ENCODE data around the gene FALEC.

The FALEC gene

GRCh38 chr1:150546294-150546937, 30.9 kb downstream of the FALEC start:
- Histone ChIP-seq H3K4me2 (ENCODE audit: insufficient read depth, low read length) (no peak overlapping the region), H3K4me3 (ENCODE audit: low read depth in 1 of 2, low read length in 2 of 2) (no peak overlapping the region), H4K20me1 (ENCODE audit: insufficient read depth, low read length) (no peaks in the 10 kb centered on the region), H3K9me3 (ENCODE audit: insufficient read depth, low read length, severe bottlenecking) (no peaks in the 10 kb centered on the region), H3K36me3 (ENCODE audit: insufficient read depth, low read length) (no peaks in the 10 kb centered on the region), H3K27me3 (ENCODE audit: insufficient read depth, low read length, poor library complexity) (peaks cover 11% of the 10 kb centered on the region), H2AFZ (ENCODE audit: low read depth, low read length) (no peak overlapping the region), H3K79me2 (ENCODE audit: insufficient read depth, low read length) (no peaks in the 10 kb centered on the region), H3K27ac (ENCODE audit: low read length) (no peak overlapping the region), H3K4me1 (ENCODE audit: insufficient read depth, low read length) (0 out of 2 replicates have a peak, but pooled peaks cover 3% of the 10 kb centered on the region), H3K9ac (ENCODE audit: low read depth, low read length) (no peak overlapping the region)
- TF ChIP-seq EZH2 (IDR thresholded peaks at IDR 0.05; ENCODE audit: borderline replicate concordance, low read depth, low read length, severe bottlenecking) = no peak
- TF ChIP-seq CTCF (IDR thresholded peaks at IDR 0.05; ENCODE audit: borderline replicate concordance, extremely low read depth, low read length, poor library complexity, severe bottlenecking) = no peak
- ATAC-seq (ENCODE audit: insufficient read depth, low read depth) (no peak), DNase-seq (no peak)

GRCh38 chr1:150548324-150548631, 32.7 kb downstream of the FALEC start:
- Histone ChIP-seq H3K4me2 (ENCODE audit: insufficient read depth, low read length) (no peak overlapping the region), H2AFZ (ENCODE audit: low read depth, low read length) (no peak overlapping the region)

GRCh38 chr1:150548632-150549495, 33.3 kb downstream of the FALEC start, which contains the start of gene ADAMTSL4:
Gene ADAMTSL4 (plus strand): TSS chr1:150549408. CDS start chr1:150552289, 2,881 bp downstream.
- Histone ChIP-seq H3K9me3 (ENCODE audit: insufficient read depth, low read length, severe bottlenecking) (no peaks in the 10 kb centered on the region), H3K79me2 (ENCODE audit: insufficient read depth, low read length) (no peaks in the 10 kb centered on the region), H3K27me3 (ENCODE audit: insufficient read depth, low read length, poor library complexity) (peaks cover 11% of the 10 kb centered on the region), H3K4me1 (ENCODE audit: insufficient read depth, low read length) (peaks cover 6% of the 10 kb centered on the region; the same call in 1 of the 2 replicates), H4K20me1 (ENCODE audit: insufficient read depth, low read length) (no peaks in the 10 kb centered on the region), H3K4me2 (ENCODE audit: insufficient read depth, low read length) (no peak within 1 kb of the TSS), H2AFZ (ENCODE audit: low read depth, low read length) (no peak within 1 kb of the TSS), H3K36me3 (ENCODE audit: insufficient read depth, low read length) (no peaks in the 10 kb centered on the region), H3K4me3 (ENCODE audit: low read depth in 1 of 2, low read length in 2 of 2) (no peak within 1 kb of the TSS), H3K9ac (ENCODE audit: low read depth, low read length) (no peak within 1 kb of the TSS), H3K27ac (ENCODE audit: low read length) (no peak within 1 kb of the TSS)
- ATAC-seq (ENCODE audit: insufficient read depth, low read depth) (0 out of 3 replicates have a peak, but pooled peaks have one; percentile 31), DNase-seq (no peak)
- TF ChIP-seq CTCF (IDR thresholded peaks at IDR 0.05; ENCODE audit: borderline replicate concordance, extremely low read depth, low read length, poor library complexity, severe bottlenecking) = no peak
- TF ChIP-seq EZH2 (IDR thresholded peaks at IDR 0.05; ENCODE audit: borderline replicate concordance, low read depth, low read length, severe bottlenecking) = no peak

More at GRCh38 chr1:150548324-150548631, 32.7 kb downstream of the FALEC start:
- Histone ChIP-seq H4K20me1 (ENCODE audit: insufficient read depth, low read length) (no peaks in the 10 kb centered on the region), H3K79me2 (ENCODE audit: insufficient read depth, low read length) (no peaks in the 10 kb centered on the region), H3K27me3 (ENCODE audit: insufficient read depth, low read length, poor library complexity) (peaks cover 11% of the 10 kb centered on the region), H3K9ac (ENCODE audit: low read depth, low read length) (no peak overlapping the region), H3K4me1 (ENCODE audit: insufficient read depth, low read length) (peaks cover 6% of the 10 kb centered on the region; the same call in 1 of the 2 replicates), H3K36me3 (ENCODE audit: insufficient read depth, low read length) (no peaks in the 10 kb centered on the region), H3K4me3 (ENCODE audit: low read depth in 1 of 2, low read length in 2 of 2) (no peak overlapping the region), H3K27ac (ENCODE audit: low read length) (no peak overlapping the region), H3K9me3 (ENCODE audit: insufficient read depth, low read length, severe bottlenecking) (no peaks in the 10 kb centered on the region)
- no peak for TF ChIP-seq EZH2 (IDR thresholded peaks at IDR 0.05; ENCODE audit: borderline replicate concordance, low read depth, low read length, severe bottlenecking)
- TF ChIP-seq CTCF (IDR thresholded peaks at IDR 0.05; ENCODE audit: borderline replicate concordance, extremely low read depth, low read length, poor library complexity, severe bottlenecking) = no peak
- DNase-seq (no peak), ATAC-seq (ENCODE audit: insufficient read depth, low read depth) (no peak)

Data from DND-41 (cell line).